Measurements from ENCODE around the gene NCOA5. TPM values are rescaled to one million over a fixed set of nuclear protein-coding genes. Genes with fewer than 3 reads are reported as not detected.

NCOA5 gene
- total RNA-seq, 2 experiments from 2014 or later = 9.7 to 10.5 TPM

GRCh38 chr20:46132705-46133120 is 43.0 kb upstream of the NCOA5 start:
- intact Hi-C loops (cut with DNase I, micrococcal nuclease) = loop anchor here (1.0 to 5.0 kb wide), 5 partner anchors 216 to 550 kb away; no protein-coding TSS in a partner anchor
- no peaks in the 10 kb centered on the region for H3K4me1 Mint-ChIP-seq (ENCODE audit: low read depth)
- no peaks in the 10 kb centered on the region for H3K36me3 Mint-ChIP-seq (ENCODE audit: low read depth)
- ATAC-seq (ENCODE audit: poor library complexity) (peak; percentile 68), DNase-seq (peak; percentile 26 to 73 (median 49))
- Histone ChIP-seq H3K4me3 (ENCODE audit: low read length) (no peak overlapping the region), H3K27ac (ENCODE audit: low read depth in 1 of 2, low read length in 2 of 2) (no peak overlapping the region), H3K27me3 (ENCODE audit: control insufficient read depth in 1 of 2, insufficient read depth in 2 of 2, low read length in 2 of 2) (peaks cover 15 to 26% of the 10 kb centered on the region in 2 experiments), H3K4me1 (ENCODE audit: insufficient read depth, low read length) (no peaks in the 10 kb centered on the region), H3K36me3 (ENCODE audit: insufficient read depth, low read length) (no peaks in the 10 kb centered on the region), H3K9me3 (ENCODE audit: control insufficient read depth in 1 of 2, insufficient read depth in 1 of 2, low read length in 2 of 2) (no peaks in the 10 kb centered on the region)
- TF ChIP-seq CTCF (IDR thresholded peaks at IDR 0.05) = peak; percentile 76
- CTCF ChIA-PET = no interaction called here
- H3K4me3 Mint-ChIP-seq = no peak overlapping the region
- no peaks in the 10 kb centered on the region for H3K9me3 Mint-ChIP-seq
- POLR2A ChIA-PET = no interaction called here
- no peak overlapping the region for H3K27ac Mint-ChIP-seq
- peaks cover 65% of the 10 kb centered on the region for H3K27me3 Mint-ChIP-seq

GRCh38 chr20:46131396-46131795 is 41.6 kb upstream of the NCOA5 start:
- Histone ChIP-seq H3K27ac (ENCODE audit: low read depth in 1 of 2, low read length in 2 of 2) (no peak overlapping the region), H3K36me3 (ENCODE audit: insufficient read depth, low read length) (no peaks in the 10 kb centered on the region), H3K9me3 (ENCODE audit: control insufficient read depth in 1 of 2, insufficient read depth in 1 of 2, low read length in 2 of 2) (no peaks in the 10 kb centered on the region), H3K4me3 (ENCODE audit: low read length) (no peak overlapping the region), H3K27me3 (ENCODE audit: control insufficient read depth in 1 of 2, insufficient read depth in 2 of 2, low read length in 2 of 2) (peaks cover 15 to 26% of the 10 kb centered on the region in 2 experiments), H3K4me1 (ENCODE audit: insufficient read depth, low read length) (no peaks in the 10 kb centered on the region)
- Mint-ChIP-seq H3K27ac (no peak overlapping the region), H3K4me3 (no peak overlapping the region), H3K27me3 (peaks cover 56% of the 10 kb centered on the region), H3K9me3 (no peaks in the 10 kb centered on the region), H3K36me3 (ENCODE audit: low read depth) (no peaks in the 10 kb centered on the region), H3K4me1 (ENCODE audit: low read depth) (no peaks in the 10 kb centered on the region)
- intact Hi-C loops (cut with DNase I, micrococcal nuclease) = loop anchor here in 1 of 2 experiments (5.0 kb wide), 1 partner anchor 551 kb away; no protein-coding TSS in a partner anchor
- ChIA-PET POLR2A (interaction anchor here (0.6 kb wide), 1 partner anchor 47 kb away, joined by 4 read pairs; no protein-coding TSS in a partner anchor), CTCF (no interaction called here)
- TF ChIP-seq CTCF (IDR thresholded peaks at IDR 0.05) = no peak
- ATAC-seq (ENCODE audit: poor library complexity) (no peak), DNase-seq (no peak)

GRCh38 chr20:46130534-46130933 is 40.8 kb upstream of the NCOA5 start:
- POLR2A ChIA-PET = no interaction called here
- intact Hi-C loops (cut with DNase I, micrococcal nuclease) = loop anchor here in 1 of 2 experiments (5.0 kb wide), 1 partner anchor 552 kb away; no protein-coding TSS in a partner anchor
- Mint-ChIP-seq H3K4me1 (ENCODE audit: low read depth) (no peaks in the 10 kb centered on the region), H3K4me3 (no peak overlapping the region), H3K27me3 (peaks cover 54% of the 10 kb centered on the region), H3K36me3 (ENCODE audit: low read depth) (peaks cover 3% of the 10 kb centered on the region), H3K27ac (no peak overlapping the region), H3K9me3 (no peaks in the 10 kb centered on the region)
- no peak overlapping the region for H3K4me3 ChIP-seq (ENCODE audit: low read length)
- no peak for TF ChIP-seq CTCF (IDR thresholded peaks at IDR 0.05)
- no peak for ATAC-seq (ENCODE audit: poor library complexity)
- CTCF ChIA-PET = no interaction called here
- H3K36me3 ChIP-seq (ENCODE audit: insufficient read depth, low read length) = no peaks in the 10 kb centered on the region
- no peak overlapping the region for H3K27ac ChIP-seq (ENCODE audit: low read depth in 1 of 2, low read length in 2 of 2)
- DNase-seq = no peak
- no peaks in the 10 kb centered on the region for H3K4me1 ChIP-seq (ENCODE audit: insufficient read depth, low read length)
- H3K27me3 ChIP-seq (ENCODE audit: control insufficient read depth in 1 of 2, insufficient read depth in 2 of 2, low read length in 2 of 2) = peaks cover 12 to 26% of the 10 kb centered on the region in 2 experiments
- H3K9me3 ChIP-seq (ENCODE audit: control insufficient read depth in 1 of 2, insufficient read depth in 1 of 2, low read length in 2 of 2) = no peaks in the 10 kb centered on the region
